Urinary bladder (tissue), 4 donors: ENCODE measurements around the gene RNASEL. TPM values are rescaled to one million over a fixed set of nuclear protein-coding genes. Genes with fewer than 3 reads are reported as not detected.

ENCODE experiments used
- DNase-seq: peaks from one replicate; pipeline ENCODE4 v3.0.0-alpha.2; 2015; ENCODE audit errors: extremely low spot score
- H3K27ac ChIP-seq: one replicate; pipeline ENCODE4 v1.5.1; 2013; ENCODE audit warnings: low read depth, mild to moderate bottlenecking, moderate library complexity
- H3K36me3 ChIP-seq: one replicate; pipeline ENCODE4 v1.6.1; 2013; ENCODE audit warnings: mild to moderate bottlenecking, moderate library complexity; ENCODE audit not compliant: insufficient read depth
- H3K4me1 ChIP-seq: one replicate; pipeline ENCODE4 v1.6.1; 2013; ENCODE audit warnings: mild to moderate bottlenecking, moderate library complexity; ENCODE audit not compliant: insufficient read depth
- H3K4me3 ChIP-seq: one replicate; pipeline ENCODE4 v1.5.1; 2013; ENCODE audit warnings: low read depth, low read length
- WGBS: extraction: QIAGEN DNeasy Blood & Tissue Kit; methylation state at CpG from one replicate; pipeline ENCODE4 v1.1.7; 2013; 5-methylcytosine and 5-hydroxymethylcytosine counted together
- polyA plus RNA-seq: library from polyadenylated mRNA; stranded (reverse); fragments of 200-250 nt; gene quantifications from one replicate; pipeline ENCODE4 v1.2.3, GENCODE V29; 2013
- total RNA-seq: library from RNA; depleted of rRNA; stranded (reverse); fragments of >200 nt; gene quantifications from one replicate; pipeline ENCODE4 v1.2.3, GENCODE V29; 2014
- donor health status: healthy with polysubstance abuse.
- donor health status: healthy.

Gene RNASEL
- total and polyA plus RNA-seq, 2 donors: 10.7 to 17.2 TPM

DNA sequence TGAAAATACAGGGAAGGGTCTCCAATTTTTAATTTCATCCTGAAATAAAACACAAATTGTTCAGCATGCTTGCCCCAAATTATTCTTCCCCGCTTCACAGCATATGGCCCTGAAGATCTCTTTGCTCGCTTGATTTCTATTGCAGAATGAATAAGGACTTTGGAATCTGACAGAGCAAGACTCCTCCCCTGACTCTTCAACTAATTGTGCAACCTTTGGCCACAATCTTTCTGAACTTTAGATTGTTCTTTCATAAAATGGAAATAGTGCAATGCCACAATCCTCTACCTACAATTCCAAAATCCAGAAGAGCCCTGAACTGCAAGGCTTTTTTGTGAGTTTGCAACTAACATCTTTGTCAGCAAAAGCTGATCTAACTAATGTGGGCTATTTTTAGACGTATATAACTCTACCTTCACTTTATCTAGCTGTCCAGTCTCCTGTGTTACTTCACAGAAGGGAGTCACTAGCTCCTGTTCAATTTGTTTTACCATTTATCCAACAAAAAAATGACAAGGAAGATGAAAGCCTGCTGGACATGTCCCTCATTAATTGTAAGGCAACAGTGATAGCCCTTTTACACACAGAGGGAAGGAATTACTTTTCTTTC, 13.4 kb downstream of the RNASEL start:
- 75% methylated on average over 3 of the region's 3 CpGs for WGBS
- Histone ChIP-seq H3K4me1 (no peaks in the 10 kb centered on the region), H3K27ac (no peak overlapping the region), H3K36me3 (peaks cover 5% of the 10 kb centered on the region), H3K4me3 (no peak overlapping the region)
- DNase-seq: no peak

DNA sequence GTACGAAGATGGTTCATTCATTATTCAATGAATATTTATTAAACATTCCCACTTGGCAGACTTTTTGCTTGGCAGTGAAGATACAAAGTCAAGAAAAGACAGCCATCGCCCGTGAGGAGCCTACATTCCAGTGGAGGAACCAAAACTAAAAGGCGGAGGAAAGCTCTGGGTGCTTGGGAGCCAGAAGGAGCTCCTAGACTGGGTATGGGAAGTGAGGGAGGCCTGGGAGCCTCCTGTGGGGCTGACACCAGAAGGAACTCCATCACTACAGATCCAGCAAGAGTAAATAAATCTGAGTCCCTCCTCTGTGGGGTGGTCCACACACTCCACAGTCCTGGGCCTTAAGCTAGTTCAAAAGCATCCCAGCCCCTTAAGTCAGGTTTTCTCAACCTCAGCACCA, 14.9 kb downstream of the RNASEL start:
- H3K4me3 ChIP-seq: no peak overlapping the region
- H3K27ac ChIP-seq: no peak overlapping the region
- H3K4me1 ChIP-seq: no peaks in the 10 kb centered on the region
- DNase-seq: no peak
- WGBS: 95% methylated on average over 4 of the region's 4 CpGs
- H3K36me3 ChIP-seq: peaks cover 5% of the 10 kb centered on the region

DNA sequence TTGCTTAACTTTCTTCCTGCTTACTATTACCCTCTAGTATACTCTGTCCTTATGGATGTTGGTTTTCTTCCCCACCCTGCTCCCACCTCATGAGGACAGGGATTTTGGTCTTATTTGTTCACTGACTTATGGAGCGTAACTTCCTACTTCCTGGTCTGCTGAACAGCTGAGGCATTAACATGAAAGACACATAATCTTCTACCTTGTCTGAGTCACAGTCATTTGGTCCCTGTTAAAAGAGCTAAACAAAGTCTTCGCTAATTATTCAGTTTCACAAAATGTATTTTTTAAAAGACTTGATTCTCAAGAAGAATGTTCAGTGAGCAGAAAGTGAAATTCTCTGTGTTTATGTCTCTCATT, 18.5 kb downstream of the RNASEL start:
- Histone ChIP-seq H3K27ac (no peak overlapping the region), H3K4me3 (no peak overlapping the region), H3K36me3 (peaks cover 5% of the 10 kb centered on the region), H3K4me1 (no peaks in the 10 kb centered on the region)
- WGBS: 66% methylated on average over 2 of the region's 2 CpGs
- no peak for DNase-seq

DNA sequence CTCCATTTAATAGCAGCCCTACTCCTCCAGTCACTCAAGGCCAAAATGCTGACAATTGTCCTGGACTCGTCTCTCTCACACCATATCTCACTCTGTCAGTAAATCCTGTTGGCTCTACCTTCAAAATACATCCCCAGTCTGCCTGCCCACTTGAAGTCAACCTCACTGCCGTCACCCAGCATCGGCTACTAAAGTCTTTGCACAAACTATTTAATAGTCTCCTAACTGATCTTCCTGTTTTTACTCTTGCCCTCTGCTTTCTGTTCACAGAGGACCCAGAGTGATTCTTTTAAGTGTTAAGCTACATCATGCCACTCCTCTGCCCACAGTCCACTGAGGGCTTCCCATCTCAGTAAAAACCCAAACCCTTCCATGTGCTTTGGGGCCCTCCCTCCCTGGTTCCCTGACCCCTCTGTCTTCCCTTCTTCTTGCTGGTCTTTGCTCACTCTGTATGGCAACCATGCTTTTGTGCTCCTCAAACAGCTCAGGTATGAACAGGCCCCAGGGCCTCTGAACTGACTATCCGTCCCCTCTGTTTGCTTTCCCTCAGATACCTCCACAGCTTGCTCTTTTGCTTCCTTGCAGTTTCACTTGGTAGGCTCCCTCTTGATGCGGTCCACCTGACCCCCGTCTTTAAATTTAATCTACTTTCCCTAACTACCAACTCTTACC, 19.0 kb downstream of the RNASEL start:
- H3K36me3 ChIP-seq: peaks cover 3% of the 10 kb centered on the region
- H3K27ac ChIP-seq: no peak overlapping the region
- DNase-seq: no peak

DNA sequence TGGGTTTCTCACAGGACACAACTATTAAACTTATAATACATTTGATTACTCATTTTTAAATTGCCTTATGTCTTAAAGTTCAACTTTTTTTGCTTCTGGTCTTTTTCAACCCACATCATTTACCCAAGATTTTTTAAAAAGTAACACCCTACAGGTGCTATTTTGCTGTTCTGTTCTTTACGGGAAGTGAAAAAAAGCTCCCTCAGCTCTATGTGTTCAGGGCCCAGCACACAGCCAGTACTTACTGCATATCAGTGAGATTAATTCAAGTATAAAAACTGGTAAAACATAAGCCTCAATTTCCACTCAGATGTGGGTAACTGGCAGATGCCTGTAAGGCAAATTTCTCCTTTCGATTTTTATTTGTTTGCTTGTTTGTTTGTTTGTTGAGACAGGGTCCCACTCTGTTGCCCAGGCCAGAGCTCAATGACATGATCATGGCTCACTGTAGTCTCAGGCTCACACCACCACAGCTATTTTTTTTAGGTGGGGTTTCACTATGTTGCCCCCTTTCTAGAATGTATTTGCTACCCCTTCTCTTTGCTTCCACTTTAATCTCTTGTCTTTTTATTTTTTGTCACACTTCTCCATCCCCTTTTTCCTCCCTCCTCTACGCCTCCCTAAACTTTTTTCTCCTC, 20.3 kb downstream of the RNASEL start:
- Histone ChIP-seq H3K36me3 (peaks cover 3% of the 10 kb centered on the region), H3K4me3 (no peak overlapping the region), H3K4me1 (no peaks in the 10 kb centered on the region), H3K27ac (no peak overlapping the region)
- WGBS: 69% methylated on average over 3 of the region's 3 CpGs
- DNase-seq: no peak

More for the DNA sequence above, 19.0 kb downstream of the RNASEL start:
- Histone ChIP-seq H3K4me3 (no peak overlapping the region), H3K4me1 (no peaks in the 10 kb centered on the region)
- 82% methylated on average over 6 of the region's 6 CpGs for WGBS

- Histone ChIP-seq H3K4me1 (no peaks in the 10 kb centered on the region), H3K27ac (no peak overlapping the region), H3K36me3 (peaks cover 1% of the 10 kb centered on the region), H3K4me3 (no peak overlapping the region)
- no peak for DNase-seq
- WGBS: 94% methylated on average over 5 of the region's 5 CpGs
These were observed 21.4 kb downstream of the RNASEL start for GRCh38 chr1:182567629-182568028.

DNA sequence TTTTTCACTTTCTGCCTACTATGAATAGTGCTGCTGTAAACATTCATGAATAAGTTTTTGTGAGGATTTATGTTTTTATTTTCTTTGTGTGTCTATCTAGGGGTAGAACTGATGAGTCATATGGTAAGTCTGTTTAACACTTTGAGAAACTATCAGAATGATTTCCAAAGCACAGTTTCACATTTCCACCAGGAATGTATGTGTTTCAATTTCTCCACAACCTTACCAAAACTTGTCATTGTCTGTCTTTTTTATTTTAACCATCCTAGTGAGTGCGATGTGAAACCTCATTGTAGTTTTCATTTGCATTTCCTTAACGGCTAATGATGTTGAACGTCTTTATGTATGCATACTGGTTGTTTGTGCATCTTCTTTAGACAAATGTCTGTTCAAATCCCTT, 23.5 kb downstream of the RNASEL start:
- 72% methylated on average over 3 of the region's 3 CpGs for WGBS
- no peak for DNase-seq

DNA sequence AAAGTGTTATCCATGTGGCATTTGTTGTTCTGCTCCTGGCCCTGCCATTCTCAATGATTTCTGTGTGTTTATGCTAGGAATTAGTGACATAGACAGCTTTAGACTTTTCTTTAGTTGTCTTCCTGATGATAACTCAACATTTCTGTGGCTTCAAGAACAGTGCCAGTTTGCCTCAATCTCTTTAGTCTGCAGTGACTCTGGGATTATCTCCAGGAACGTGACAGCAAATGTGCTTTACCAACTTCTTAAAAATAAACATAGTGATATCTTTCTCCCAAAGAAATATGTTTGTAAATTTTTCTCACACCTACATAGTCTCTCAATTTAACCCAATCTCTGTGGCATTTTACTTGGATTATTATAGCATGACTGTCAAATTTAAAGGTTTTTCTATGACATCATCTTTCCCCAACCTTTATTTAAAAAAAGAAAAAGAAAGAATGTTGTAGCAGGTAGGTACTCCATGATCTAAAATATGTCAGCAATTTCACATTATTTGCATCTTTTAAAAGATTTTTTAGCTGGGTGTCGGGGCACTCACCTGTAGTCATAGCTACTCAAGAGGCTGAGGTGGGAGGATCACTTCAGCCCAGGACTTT, 24.6 kb downstream of the RNASEL start:
- WGBS: 73% methylated on average over 2 of the region's 2 CpGs
- Histone ChIP-seq H3K4me3 (no peak overlapping the region), H3K4me1 (no peaks in the 10 kb centered on the region), H3K27ac (no peak overlapping the region), H3K36me3 (no peaks in the 10 kb centered on the region)
- DNase-seq: no peak

More for the DNA sequence above, 23.5 kb downstream of the RNASEL start:
- Histone ChIP-seq H3K4me3 (no peak overlapping the region), H3K4me1 (no peaks in the 10 kb centered on the region), H3K27ac (no peak overlapping the region), H3K36me3 (no peaks in the 10 kb centered on the region)

DNA sequence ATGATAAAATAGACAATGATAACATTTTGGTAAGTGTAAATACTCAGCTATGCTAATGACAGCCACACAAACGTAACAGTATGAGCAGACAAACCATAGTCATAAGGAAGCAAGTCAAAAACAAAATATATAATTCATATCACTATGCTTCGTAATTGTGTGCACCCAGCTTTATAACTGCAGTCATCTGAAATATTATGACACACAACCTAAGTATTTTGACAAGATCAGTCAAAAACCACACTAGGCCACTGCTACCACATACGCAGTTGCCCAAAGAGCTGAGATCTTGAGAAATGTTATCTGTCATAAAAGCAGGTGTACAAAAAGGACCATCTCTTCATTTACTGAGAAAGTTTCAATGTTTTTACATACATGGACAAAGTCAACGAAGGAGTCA, 26.0 kb downstream of the RNASEL start:
- Histone ChIP-seq H3K4me3 (no peak overlapping the region), H3K27ac (no peak overlapping the region), H3K4me1 (no peaks in the 10 kb centered on the region), H3K36me3 (no peaks in the 10 kb centered on the region)
- 88% methylated on average over 4 of the region's 4 CpGs for WGBS
- no peak for DNase-seq

DNA sequence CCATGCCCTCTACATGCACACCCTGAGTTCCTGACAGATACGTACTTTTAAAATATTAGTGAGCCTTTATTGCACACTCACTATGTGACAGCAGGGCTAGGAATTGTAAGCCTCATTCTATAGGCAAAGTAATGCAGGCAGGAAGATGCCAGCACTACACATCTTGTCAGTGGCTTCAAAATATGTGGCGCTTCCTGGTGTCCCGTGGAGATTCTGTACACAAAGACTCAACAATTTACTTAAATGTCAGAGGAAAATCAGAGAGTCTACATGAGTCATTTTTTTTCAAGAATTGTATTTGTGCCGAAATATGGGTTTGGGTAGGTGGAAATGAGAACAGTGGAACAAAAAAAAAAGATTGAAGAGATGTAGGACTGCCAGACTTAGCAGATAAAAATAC, 27.6 kb downstream of the RNASEL start:
- Histone ChIP-seq H3K27ac (no peak overlapping the region), H3K36me3 (no peaks in the 10 kb centered on the region), H3K4me1 (no peaks in the 10 kb centered on the region), H3K4me3 (no peak overlapping the region)
- WGBS: 50% methylated on average over 4 of the region's 4 CpGs
- DNase-seq: no peak

DNA sequence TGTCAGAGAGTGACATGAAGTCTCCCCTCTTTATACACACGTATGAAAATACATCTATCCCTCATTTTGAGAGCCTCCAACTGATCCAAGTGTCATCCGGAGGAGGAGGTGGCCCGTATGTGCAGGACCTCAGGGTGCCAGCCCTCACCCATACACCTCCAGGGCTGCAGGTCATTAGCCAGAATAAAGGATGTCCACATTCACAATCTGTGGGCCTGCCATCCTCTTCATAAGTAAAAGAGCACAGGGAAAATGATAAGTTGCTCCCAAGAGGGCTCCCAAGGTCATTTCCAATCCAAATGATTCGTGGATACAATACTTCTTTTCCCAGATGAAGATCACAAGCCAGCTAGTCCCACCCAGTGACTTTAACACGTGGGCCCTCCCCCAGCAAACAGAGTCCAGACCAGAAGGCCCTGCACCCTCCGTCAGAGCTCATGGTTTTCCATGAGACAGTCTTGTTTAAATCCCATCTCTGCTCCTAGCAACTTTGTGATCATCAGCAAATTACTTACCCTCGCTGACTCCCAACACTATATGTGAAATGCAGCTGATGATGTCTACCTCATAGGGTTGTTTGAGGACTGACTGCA, 28.6 kb downstream of the RNASEL start:
- Histone ChIP-seq H3K4me1 (no peaks in the 10 kb centered on the region), H3K36me3 (no peaks in the 10 kb centered on the region), H3K4me3 (no peak overlapping the region), H3K27ac (no peak overlapping the region)
- DNase-seq: no peak
- WGBS: 72% methylated on average over 7 of the region's 7 CpGs

GRCh38 chr1:182556279-182556678, 32.8 kb downstream of the RNASEL start:
- H3K4me3 ChIP-seq: no peak overlapping the region
- no peaks in the 10 kb centered on the region for H3K4me1 ChIP-seq
- no peak overlapping the region for H3K27ac ChIP-seq
- no peak for DNase-seq
- H3K36me3 ChIP-seq: no peaks in the 10 kb centered on the region

GRCh38 chr1:182555493-182555892, 33.6 kb downstream of the RNASEL start:
- Histone ChIP-seq H3K4me1 (no peaks in the 10 kb centered on the region), H3K4me3 (no peak overlapping the region), H3K36me3 (no peaks in the 10 kb centered on the region), H3K27ac (no peak overlapping the region)
- DNase-seq: no peak
- 76% methylated on average over 1 of the region's 1 CpG for WGBS

GRCh38 chr1:182552527-182552926, 36.5 kb downstream of the RNASEL start:
- DNase-seq: no peak
- no peaks in the 10 kb centered on the region for H3K4me1 ChIP-seq
- no peak overlapping the region for H3K27ac ChIP-seq
- 83% methylated on average over 2 of the region's 2 CpGs for WGBS
- H3K4me3 ChIP-seq: no peak overlapping the region
- no peaks in the 10 kb centered on the region for H3K36me3 ChIP-seq
